Astrocyte of the spinal cord (primary cell): ENCODE results near the gene SELENON.

Source experiments
- DNase-seq: peaks from one replicate; pipeline ENCODE4 v3.0.0; 2011; ENCODE audit warnings: low read depth, low spot score
- H3K4me3 ChIP-seq: 2 replicates; pipeline ENCODE4 v1.5.1; 2011; ENCODE audit warnings: low read depth, mild to moderate bottlenecking, low read length, moderate library complexity
- in situ Hi-C: cut with HindIII; loops from 2 replicates; pipeline ENCODE4 v1.10.0; 2017; ENCODE audit warnings: low sequenced_read_pairs
- TF ChIP-seq, protein P1 (sequence below): IDR thresholded peaks from 2 replicates; pipeline ENCODE4 v1.5.1; 2012; ENCODE audit warnings: low read depth, mild to moderate bottlenecking, low read length, inconsistent platforms

The SELENON gene

DNA sequence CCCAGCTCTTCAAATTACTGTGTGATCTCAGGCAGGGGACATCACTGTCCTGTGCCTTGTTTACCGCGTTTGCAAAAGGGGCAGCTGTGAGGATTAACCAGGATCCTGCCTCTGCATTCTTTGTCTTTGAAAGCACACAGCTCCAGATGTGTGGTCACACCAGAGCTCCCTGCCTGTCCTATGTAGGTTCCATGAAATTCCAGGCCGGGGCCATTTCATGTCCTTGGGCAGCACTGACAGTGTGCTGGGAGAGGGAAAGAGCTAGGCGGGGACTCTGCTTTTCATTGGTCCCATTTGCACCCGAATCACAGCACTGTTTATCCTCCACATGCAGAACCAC lies 42.2 kb upstream of the SELENON start:
- no peak for DNase-seq
- TF ChIP-seq, protein P1, sequence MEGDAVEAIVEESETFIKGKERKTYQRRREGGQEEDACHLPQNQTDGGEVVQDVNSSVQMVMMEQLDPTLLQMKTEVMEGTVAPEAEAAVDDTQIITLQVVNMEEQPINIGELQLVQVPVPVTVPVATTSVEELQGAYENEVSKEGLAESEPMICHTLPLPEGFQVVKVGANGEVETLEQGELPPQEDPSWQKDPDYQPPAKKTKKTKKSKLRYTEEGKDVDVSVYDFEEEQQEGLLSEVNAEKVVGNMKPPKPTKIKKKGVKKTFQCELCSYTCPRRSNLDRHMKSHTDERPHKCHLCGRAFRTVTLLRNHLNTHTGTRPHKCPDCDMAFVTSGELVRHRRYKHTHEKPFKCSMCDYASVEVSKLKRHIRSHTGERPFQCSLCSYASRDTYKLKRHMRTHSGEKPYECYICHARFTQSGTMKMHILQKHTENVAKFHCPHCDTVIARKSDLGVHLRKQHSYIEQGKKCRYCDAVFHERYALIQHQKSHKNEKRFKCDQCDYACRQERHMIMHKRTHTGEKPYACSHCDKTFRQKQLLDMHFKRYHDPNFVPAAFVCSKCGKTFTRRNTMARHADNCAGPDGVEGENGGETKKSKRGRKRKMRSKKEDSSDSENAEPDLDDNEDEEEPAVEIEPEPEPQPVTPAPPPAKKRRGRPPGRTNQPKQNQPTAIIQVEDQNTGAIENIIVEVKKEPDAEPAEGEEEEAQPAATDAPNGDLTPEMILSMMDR: no peak
- no peak overlapping the region for H3K4me3 ChIP-seq
- in situ Hi-C loops: no loop called here

- no peak for DNase-seq
- in situ Hi-C loops: no loop called here
- TF ChIP-seq, protein P1: no peak
- no peak overlapping the region for H3K4me3 ChIP-seq
Measured at GRCh38 chr1:25758466-25759070, 41.4 kb upstream of the SELENON start.

GRCh38 chr1:25760122-25760719 lies 39.8 kb upstream of the SELENON start:
- in situ Hi-C loops: no loop called here
- H3K4me3 ChIP-seq: no peak overlapping the region
- TF ChIP-seq, protein P1: no peak

GRCh38 chr1:25760871-25761270 lies 39.1 kb upstream of the SELENON start:
- no peak overlapping the region for H3K4me3 ChIP-seq
- in situ Hi-C loops: no loop called here
- TF ChIP-seq, protein P1: no peak
- DNase-seq: no peak

More at GRCh38 chr1:25760122-25760719, 39.8 kb upstream of the SELENON start:
- DNase-seq: no peak

GRCh38 chr1:25763493-25763892 lies 36.5 kb upstream of the SELENON start:
- no peak for DNase-seq
- TF ChIP-seq, protein P1: no peak
- no peak overlapping the region for H3K4me3 ChIP-seq
- in situ Hi-C loops: no loop called here

DNA sequence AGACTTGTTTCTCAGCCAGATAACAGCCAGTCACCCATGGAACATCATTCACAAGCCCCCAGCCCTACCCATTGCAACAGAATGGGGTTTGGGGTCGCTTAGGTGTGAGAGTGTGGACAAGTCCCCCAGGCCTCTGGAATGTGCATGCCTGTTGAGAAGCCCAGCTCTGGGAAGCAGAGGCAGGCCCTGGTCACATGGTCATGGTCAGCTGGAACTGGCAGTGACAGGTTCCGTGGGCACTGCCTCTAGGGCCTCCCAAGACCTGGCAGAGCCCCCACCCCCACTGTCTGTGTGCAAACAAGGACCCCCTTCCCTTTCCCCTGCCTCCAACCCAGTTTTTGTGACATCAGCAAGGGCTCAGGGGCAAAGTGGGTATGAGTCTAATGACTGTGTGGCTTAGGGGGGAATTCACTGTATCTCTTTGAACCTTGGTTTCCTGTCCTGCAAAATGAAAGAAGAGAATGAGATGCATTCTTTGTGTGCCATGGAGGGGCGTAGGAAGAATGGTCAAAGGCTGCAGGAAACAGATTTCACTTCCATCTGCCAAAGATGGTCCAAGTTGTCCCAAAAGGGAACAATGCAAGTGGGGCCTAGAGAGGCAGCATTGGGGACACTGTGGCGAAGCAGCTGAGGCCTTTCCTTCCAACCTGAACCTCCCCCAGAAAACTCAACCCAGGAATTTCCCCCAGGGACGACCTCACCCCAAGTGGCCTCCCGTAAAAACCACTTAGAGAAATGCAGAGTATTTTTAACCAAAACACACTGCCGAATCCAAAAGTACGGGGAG lies 34.7 kb upstream of the SELENON start:
- TF ChIP-seq, protein P1: no peak
- no peak overlapping the region for H3K4me3 ChIP-seq
- DNase-seq: no peak
- in situ Hi-C loops: no loop called here
